CD8-positive, alpha-beta memory T cell (primary cell): ENCODE data around the gene ZSCAN18. TPM values are rescaled to one million over a fixed set of nuclear protein-coding genes. Genes with fewer than 3 reads are reported as not detected.

Experiments
- CTCF ChIA-PET: fragments of 350-600 bp; sonication (Branson Sonifier 250); formaldehyde crosslinking; loops from one replicate; lab custom pipeline; 2021; ENCODE audit warnings: antibody characterized with exemption; lab: Charles Lee
- POLR2A ChIA-PET: fragments of 350-600 bp; sonication (Branson Sonifier 250); formaldehyde crosslinking; loops from one replicate; lab custom pipeline; 2021; ENCODE audit warnings: antibody characterized with exemption; lab: Charles Lee
- DNase-seq, 5 donors: peaks; one replicate each; pipeline versions ENCODE4 v3.0.0 to v3.0.0-alpha.2; 2020 to 2022; ENCODE audit warnings: mixed read lengths in 1 of 5
- H3K27ac ChIP-seq: one replicate; pipeline ENCODE4 v1.7.0; 2013; ENCODE audit warnings: low read depth, mild to moderate bottlenecking, low read length, moderate library complexity
- H3K27me3 ChIP-seq: 2 replicates; pipeline ENCODE4 v1.7.0; 2013; ENCODE audit warnings: low read length, mild to moderate bottlenecking; ENCODE audit not compliant: insufficient read depth, poor library complexity, severe bottlenecking
- H3K36me3 ChIP-seq: 2 replicates; pipeline ENCODE4 v1.7.0; 2013; ENCODE audit warnings: mild to moderate bottlenecking, low read length, moderate library complexity; ENCODE audit not compliant: insufficient read depth
- H3K4me1 ChIP-seq: 2 replicates; pipeline ENCODE4 v1.7.0; 2013; ENCODE audit warnings: mild to moderate bottlenecking, low read length, moderate library complexity; ENCODE audit not compliant: insufficient read depth
- H3K4me3 ChIP-seq: 2 replicates; pipeline ENCODE4 v1.7.0; 2013; ENCODE audit warnings: mild to moderate bottlenecking, low read length
- H3K9me3 ChIP-seq: 2 replicates; pipeline ENCODE4 v1.7.0; 2013; ENCODE audit warnings: mild to moderate bottlenecking, low read length
- H3K27ac Mint-ChIP-seq, 8 donors: one replicate each; pipeline ENCODE4 v1.8.0; 2020 to 2021; ENCODE audit warnings: mixed read lengths in 8 of 8, mild to moderate bottlenecking in 6 of 8, inconsistent platforms in 3 of 8, moderate library complexity in 3 of 8
- H3K27me3 Mint-ChIP-seq, 2 donors: one replicate each; pipeline ENCODE4 v1.8.0; 2020 to 2021; ENCODE audit warnings: mixed read lengths in 2 of 2, mild to moderate bottlenecking in 1 of 2, moderate library complexity in 1 of 2
- H3K36me3 Mint-ChIP-seq, 3 donors: one replicate each; pipeline ENCODE4 v1.8.0; 2020 to 2021; ENCODE audit warnings: mixed read lengths in 3 of 3, inconsistent platforms in 1 of 3, mild to moderate bottlenecking in 1 of 3
- H3K4me1 Mint-ChIP-seq, 3 donors: one replicate each; pipeline ENCODE4 v1.8.0; 2020 to 2021; ENCODE audit warnings: mixed read lengths in 3 of 3, inconsistent platforms in 1 of 3, mild to moderate bottlenecking in 1 of 3
- H3K4me3 Mint-ChIP-seq, 7 donors: one replicate each; pipeline ENCODE4 v1.8.0; 2020 to 2021; ENCODE audit warnings: mixed read lengths in 7 of 7, mild to moderate bottlenecking in 6 of 7, moderate library complexity in 4 of 7, inconsistent platforms in 2 of 7
- H3K9me3 Mint-ChIP-seq, 5 donors: one replicate each; pipeline ENCODE4 v1.8.0; 2020 to 2022; ENCODE audit warnings: mixed read lengths in 5 of 5, mild to moderate bottlenecking in 3 of 5, moderate library complexity in 2 of 5, inconsistent platforms in 1 of 5
- polyA plus RNA-seq: library from polyadenylated mRNA; unstranded; fragments of 300-500 nt; fragmentation: Illumina TruSeq; gene quantifications from one replicate; pipeline ENCODE4 v1.2.3, GENCODE V29; 2021
- total RNA-seq, 2 experiments: library from RNA; stranded (reverse); gene quantifications; one replicate each; pipeline ENCODE4 v1.2.3, GENCODE V29; 2021

ZSCAN18 gene
- total and polyA plus RNA-seq, 3 experiments from 2014 or later: 21.4 to 24.0 (median 22.4) TPM

DNA sequence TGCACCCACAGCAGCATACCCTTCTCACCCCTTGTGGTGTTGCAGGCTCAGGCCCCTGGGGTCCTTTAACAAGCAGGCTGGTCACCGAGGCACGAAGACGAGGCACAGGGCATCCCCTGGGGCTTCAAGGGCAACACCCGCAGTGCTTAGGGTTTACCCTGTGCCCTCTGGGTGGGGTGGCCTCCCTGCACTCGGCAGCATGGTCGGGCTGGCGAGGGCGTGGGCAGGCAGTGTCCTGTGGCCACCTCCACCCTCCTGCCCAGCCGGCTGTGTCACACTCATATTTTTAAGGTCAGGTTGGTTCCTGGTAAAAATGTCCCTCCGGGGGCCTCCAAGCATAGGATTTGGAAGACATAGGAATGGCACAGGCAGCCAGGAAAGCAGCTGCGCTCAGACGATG is 50.4 kb downstream of the ZSCAN18 start:
- Mint-ChIP-seq H3K9me3 (peaks cover 15 to 65% (median 45%) of the 10 kb centered on the region in 5 donors), H3K4me3 (no peak overlapping the region), H3K36me3 (peaks cover 0 to 16% (median 1%) of the 10 kb centered on the region in 3 donors), H3K27me3 (peaks cover 3 to 7% of the 10 kb centered on the region in 2 donors), H3K4me1 (no peaks in the 10 kb centered on the region), H3K27ac (no peak overlapping the region)
- H3K4me1 ChIP-seq: no peaks in the 10 kb centered on the region
- no peaks in the 10 kb centered on the region for H3K36me3 ChIP-seq
- ChIA-PET CTCF (no interaction called here), POLR2A (no interaction called here)
- no peaks in the 10 kb centered on the region for H3K9me3 ChIP-seq
- no peak for DNase-seq
- no peaks in the 10 kb centered on the region for H3K27me3 ChIP-seq
- H3K27ac ChIP-seq: no peak overlapping the region
- no peak overlapping the region for H3K4me3 ChIP-seq

DNA sequence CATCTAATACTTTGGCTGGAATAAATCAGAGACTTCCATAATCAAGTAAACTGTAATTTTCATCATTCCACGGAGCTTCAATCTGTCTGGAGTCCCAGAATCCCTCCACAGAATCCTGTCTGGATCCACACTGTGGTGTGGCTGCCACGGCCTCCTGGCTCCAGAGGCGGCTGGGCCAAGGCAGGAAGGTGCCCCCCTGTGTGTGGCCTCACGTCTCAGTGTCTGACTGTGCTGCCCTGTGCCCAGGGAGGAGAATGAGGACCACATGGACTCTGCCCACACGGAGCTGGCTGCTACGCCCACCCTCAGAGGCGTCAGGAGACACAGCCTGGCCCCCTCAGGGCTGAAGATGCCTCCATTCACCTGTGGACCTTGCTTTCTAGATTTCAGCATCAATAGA is 51.2 kb downstream of the ZSCAN18 start:
- CTCF ChIA-PET: no interaction called here
- Histone ChIP-seq H3K4me1 (no peaks in the 10 kb centered on the region), H3K27ac (no peak overlapping the region), H3K9me3 (no peaks in the 10 kb centered on the region), H3K4me3 (no peak overlapping the region), H3K36me3 (no peaks in the 10 kb centered on the region), H3K27me3 (no peaks in the 10 kb centered on the region)
- Mint-ChIP-seq H3K27me3 (peaks cover 2 to 5% of the 10 kb centered on the region in 2 donors), H3K4me3 (no peak overlapping the region), H3K4me1 (no peaks in the 10 kb centered on the region), H3K9me3 (peaks cover 14 to 63% (median 48%) of the 10 kb centered on the region in 5 donors), H3K36me3 (peaks cover 0 to 16% (median 1%) of the 10 kb centered on the region in 3 donors), H3K27ac (no peak overlapping the region)
- POLR2A ChIA-PET: no interaction called here
- DNase-seq: no peak

DNA sequence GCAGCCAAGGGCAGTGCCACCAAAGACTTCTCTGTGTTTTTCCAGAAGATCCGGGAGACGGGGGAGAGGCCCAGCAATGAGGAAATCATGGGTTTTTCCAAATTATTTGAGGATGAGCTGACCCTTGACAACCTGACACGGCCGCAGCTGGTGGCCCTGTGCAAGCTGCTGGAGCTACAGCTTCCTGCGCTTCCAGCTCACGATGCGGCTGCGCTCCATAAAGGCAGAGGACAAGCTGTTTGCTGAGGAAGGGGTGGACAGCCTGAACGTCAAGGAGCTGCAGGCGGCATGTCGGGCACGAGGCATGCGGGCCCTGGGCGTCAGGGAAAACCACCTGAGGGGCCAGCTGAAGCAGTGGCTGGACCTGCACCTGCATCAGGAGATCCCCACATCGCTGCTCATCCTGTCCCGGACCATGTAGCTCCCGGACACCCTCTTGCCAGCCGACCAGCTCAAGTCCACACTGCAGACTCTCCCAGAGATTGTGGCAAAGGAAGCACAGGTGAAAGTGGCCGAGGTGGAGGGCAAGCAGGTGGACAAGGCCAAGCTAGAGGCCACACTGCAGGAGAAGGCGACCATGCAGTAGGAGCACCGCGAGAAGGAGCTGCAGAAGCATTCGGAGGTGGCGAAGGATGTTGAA is 52.5 kb downstream of the ZSCAN18 start:
- H3K36me3 ChIP-seq: no peaks in the 10 kb centered on the region
- ChIA-PET CTCF (no interaction called here), POLR2A (no interaction called here)
- H3K27ac Mint-ChIP-seq: no peak overlapping the region
- H3K4me3 Mint-ChIP-seq: no peak overlapping the region
- no peaks in the 10 kb centered on the region for H3K4me1 ChIP-seq
- peaks cover 0 to 10% (median 1%) of the 10 kb centered on the region in 3 donors for H3K36me3 Mint-ChIP-seq
- no peaks in the 10 kb centered on the region for H3K27me3 ChIP-seq
- H3K9me3 Mint-ChIP-seq: peaks cover 10 to 61% (median 48%) of the 10 kb centered on the region in 5 donors
- H3K4me1 Mint-ChIP-seq: no peaks in the 10 kb centered on the region
- H3K27ac ChIP-seq: no peak overlapping the region
- no peak for DNase-seq
- H3K4me3 ChIP-seq: no peak overlapping the region
- peaks cover 5 to 9% of the 10 kb centered on the region in 2 donors for H3K27me3 Mint-ChIP-seq
- H3K9me3 ChIP-seq: no peaks in the 10 kb centered on the region

DNA sequence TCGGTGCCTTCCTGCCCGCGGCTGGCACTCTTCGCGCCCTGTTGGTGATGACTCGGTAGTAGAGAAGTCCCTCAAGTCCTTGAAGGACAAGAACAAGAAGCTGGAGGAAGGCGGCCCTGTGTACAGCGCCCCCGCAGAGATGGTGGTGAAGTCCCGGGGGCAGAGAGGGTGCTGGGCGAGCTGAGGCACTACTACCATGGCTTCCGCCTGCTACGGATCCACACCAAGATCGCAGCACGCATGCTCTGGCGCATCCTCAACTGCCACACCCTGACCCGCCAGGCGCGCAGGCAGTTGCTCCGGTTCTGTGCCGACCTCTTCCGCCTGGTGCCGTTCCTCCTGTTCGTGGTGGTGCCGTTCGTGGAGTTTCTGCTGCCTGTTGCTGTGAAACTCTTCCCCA is 53.1 kb downstream of the ZSCAN18 start:
- peaks cover 0 to 10% (median 1%) of the 10 kb centered on the region in 3 donors for H3K36me3 Mint-ChIP-seq
- peaks cover 5 to 10% of the 10 kb centered on the region in 2 donors for H3K27me3 Mint-ChIP-seq
- Histone ChIP-seq H3K4me3 (no peak overlapping the region), H3K27ac (no peak overlapping the region), H3K9me3 (no peaks in the 10 kb centered on the region), H3K4me1 (no peaks in the 10 kb centered on the region), H3K27me3 (no peaks in the 10 kb centered on the region), H3K36me3 (no peaks in the 10 kb centered on the region)
- H3K9me3 Mint-ChIP-seq: peaks cover 9 to 60% (median 49%) of the 10 kb centered on the region in 5 donors
- no peak overlapping the region for H3K4me3 Mint-ChIP-seq
- DNase-seq: no peak
- CTCF ChIA-PET: no interaction called here
- POLR2A ChIA-PET: no interaction called here
- no peaks in the 10 kb centered on the region for H3K4me1 Mint-ChIP-seq
- H3K27ac Mint-ChIP-seq: no peak overlapping the region

DNA sequence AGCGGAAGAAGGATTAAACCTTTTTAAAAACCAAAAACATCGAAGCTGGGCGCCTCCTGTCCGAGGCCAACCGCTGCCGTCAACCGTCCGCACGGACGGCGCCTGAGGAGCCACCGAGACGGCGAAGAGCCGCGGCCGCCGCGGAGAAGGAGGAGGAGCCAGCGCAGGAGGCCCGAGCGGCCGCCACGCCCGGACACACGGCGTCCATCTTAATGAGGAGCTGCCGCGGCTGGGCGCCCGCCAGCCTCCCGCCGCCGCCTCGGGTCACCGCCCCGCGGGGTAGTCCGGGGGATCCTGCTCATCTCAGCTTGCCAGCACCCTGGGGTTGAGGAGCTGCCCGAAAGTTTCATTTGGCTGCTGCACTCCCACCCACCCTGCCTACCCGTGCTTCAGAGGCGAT is 53.6 kb downstream of the ZSCAN18 start:
- CTCF ChIA-PET: no interaction called here
- H3K27ac ChIP-seq: no peak overlapping the region
- Mint-ChIP-seq H3K4me3 (no peak overlapping the region), H3K27me3 (peaks cover 5 to 10% of the 10 kb centered on the region in 2 donors), H3K27ac (no peak overlapping the region), H3K36me3 (peaks cover 0 to 10% (median 0%) of the 10 kb centered on the region in 3 donors), H3K4me1 (no peaks in the 10 kb centered on the region), H3K9me3 (peaks cover 5 to 56% (median 45%) of the 10 kb centered on the region in 5 donors)
- no peaks in the 10 kb centered on the region for H3K36me3 ChIP-seq
- H3K4me1 ChIP-seq: no peaks in the 10 kb centered on the region
- H3K4me3 ChIP-seq: no peak overlapping the region
- POLR2A ChIA-PET: no interaction called here
- H3K27me3 ChIP-seq: no peaks in the 10 kb centered on the region
- no peak for DNase-seq
- no peaks in the 10 kb centered on the region for H3K9me3 ChIP-seq

DNA sequence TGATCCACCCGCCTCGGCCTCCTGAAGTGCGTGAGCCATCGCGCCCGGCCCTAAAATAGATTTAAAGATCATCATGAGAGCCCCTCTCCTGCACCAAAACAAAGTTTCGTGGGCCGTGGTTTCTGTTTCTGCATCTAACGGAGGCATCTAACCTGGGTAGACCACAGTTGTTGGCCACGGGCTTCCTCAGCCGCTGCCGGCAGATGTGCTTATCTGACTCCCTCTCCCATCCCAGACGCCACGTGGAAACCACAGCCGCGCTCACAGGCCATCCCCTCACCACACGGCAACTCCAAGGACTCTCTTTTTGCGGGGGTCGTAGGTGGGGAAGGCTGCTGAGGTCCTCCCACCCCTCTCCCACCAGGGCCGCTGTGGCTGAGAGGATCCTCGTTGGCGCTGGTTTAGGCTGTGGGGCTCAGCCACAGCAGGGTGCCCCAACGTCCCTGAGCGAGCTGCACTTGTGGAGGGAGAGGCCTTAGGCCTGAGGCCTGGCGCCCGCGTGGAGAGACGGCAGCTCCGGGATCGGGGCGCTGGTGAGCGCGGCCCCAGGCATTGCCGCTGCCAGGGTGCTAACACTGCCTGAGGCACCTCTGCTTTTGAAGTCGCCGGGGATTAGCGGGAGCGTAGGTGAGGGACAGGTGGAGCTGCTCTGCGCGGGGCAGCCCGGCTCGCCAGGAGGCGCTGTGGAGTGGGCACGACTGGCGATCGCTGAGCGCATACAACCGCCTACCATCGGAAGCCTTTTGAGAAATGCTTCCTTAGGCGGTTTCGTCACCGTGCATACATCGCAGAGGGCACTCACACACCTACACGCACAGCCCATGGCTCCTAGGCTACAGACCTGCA is 55.3 kb downstream of the ZSCAN18 start:
- Histone ChIP-seq H3K27ac (no peak overlapping the region), H3K4me3 (no peak overlapping the region), H3K9me3 (no peaks in the 10 kb centered on the region), H3K36me3 (no peaks in the 10 kb centered on the region), H3K4me1 (no peaks in the 10 kb centered on the region), H3K27me3 (no peaks in the 10 kb centered on the region)
- Mint-ChIP-seq H3K4me1 (no peaks in the 10 kb centered on the region), H3K36me3 (peaks cover 0 to 7% (median 0%) of the 10 kb centered on the region in 3 donors), H3K4me3 (no peak overlapping the region), H3K9me3 (peaks cover 0 to 52% (median 40%) of the 10 kb centered on the region in 5 donors), H3K27me3 (peaks cover 10 to 18% of the 10 kb centered on the region in 2 donors), H3K27ac (no peak overlapping the region)
- POLR2A ChIA-PET: no interaction called here
- CTCF ChIA-PET: no interaction called here
- DNase-seq: no peak

DNA sequence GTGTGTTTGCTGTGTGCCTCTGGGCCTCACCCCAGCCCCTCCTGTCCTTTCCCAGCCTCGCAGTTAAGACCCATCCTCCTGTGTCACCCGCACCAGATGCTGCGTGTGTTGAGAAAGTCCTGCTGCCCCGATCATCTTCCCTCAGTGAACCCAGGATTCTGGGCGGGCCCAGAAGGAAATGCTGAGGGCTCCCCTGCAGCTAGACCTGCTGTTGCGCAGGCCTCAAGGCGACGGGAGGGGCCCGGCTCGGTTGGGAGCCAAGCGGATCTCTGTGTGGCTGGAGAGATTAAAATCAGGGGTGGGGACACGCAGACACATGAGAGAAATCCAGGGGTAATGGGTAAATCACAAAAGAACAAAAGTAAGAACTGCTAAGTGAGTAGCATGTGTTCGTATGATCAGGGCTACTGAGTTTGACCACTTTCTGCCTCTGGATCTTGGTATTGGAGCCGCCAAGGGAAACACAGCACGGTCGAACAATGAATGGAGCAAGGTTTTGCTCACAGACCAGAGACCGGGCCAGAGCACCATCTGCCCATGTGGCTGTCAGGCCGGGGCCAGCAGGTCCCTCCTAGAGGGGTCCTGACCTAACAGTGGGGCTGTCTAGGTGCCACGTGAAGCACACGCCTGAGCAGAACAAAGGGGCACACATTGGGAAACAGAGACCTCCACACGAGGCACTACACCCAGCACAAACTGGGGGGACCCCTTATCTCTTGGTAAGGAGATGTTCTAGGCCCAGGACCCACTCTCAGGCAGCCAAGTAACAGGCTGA is 57.1 kb downstream of the ZSCAN18 start:
- H3K27me3 Mint-ChIP-seq: peaks cover 12 to 29% of the 10 kb centered on the region in 2 donors
- Histone ChIP-seq H3K27ac (no peak overlapping the region), H3K4me3 (no peak overlapping the region), H3K4me1 (no peaks in the 10 kb centered on the region), H3K9me3 (no peaks in the 10 kb centered on the region), H3K36me3 (no peaks in the 10 kb centered on the region), H3K27me3 (no peaks in the 10 kb centered on the region)
- H3K27ac Mint-ChIP-seq: no peak overlapping the region
- no peak for DNase-seq
- no peak overlapping the region for H3K4me3 Mint-ChIP-seq
- peaks cover 0 to 8% (median 2%) of the 10 kb centered on the region in 3 donors for H3K36me3 Mint-ChIP-seq
- peaks cover 6 to 52% (median 43%) of the 10 kb centered on the region in 5 donors for H3K9me3 Mint-ChIP-seq
- ChIA-PET POLR2A (interaction anchor here (0.6 kb wide), 1 partner anchor 104 kb away, joined by 3 read pairs; no protein-coding TSS in a partner anchor), CTCF (no interaction called here)
- H3K4me1 Mint-ChIP-seq: no peaks in the 10 kb centered on the region
